Body of pancreas (tissue), 4 donors: ENCODE data around the gene CFAP410. TPM values are rescaled to one million over a fixed set of nuclear protein-coding genes. Genes with fewer than 3 reads are reported as not detected.

Source experiments
- ATAC-seq: fragments of 150-250 bp; one replicate; pipeline ENCODE4 v1.9.1; 2016
- DNase-seq, 4 donors: peaks; one replicate each; pipeline ENCODE4 v3.0.0-alpha.2; 2019
- H3K27ac ChIP-seq, 4 donors: fragments of 200-600 bp; sonication (generic); 1 replicate in 3 of 4; 2 replicates in 1 of 4; pipeline versions ENCODE4 v1.5.1 to v1.6.1; 2016 to 2019; ENCODE audit warnings: mild to moderate bottlenecking in 1 of 4, mixed read lengths in 1 of 4, moderate library complexity in 1 of 4
- H3K27me3 ChIP-seq, 2 donors: fragments of 200-600 bp; sonication (generic); one replicate each; pipeline ENCODE4 v1.6.0; 2016; ENCODE audit warnings: mild to moderate bottlenecking in 1 of 2
- H3K36me3 ChIP-seq, 2 donors: fragments of 200-600 bp; sonication (generic); replicated peaks in 1 of 2; 2 replicates each; pipeline ENCODE4 v1.5.1; 2016; ENCODE audit warnings: low read depth in 2 of 2; ENCODE audit not compliant: insufficient read depth in 1 of 2
- H3K4me1 ChIP-seq: fragments of 200-600 bp; sonication (generic); one replicate; pipeline ENCODE4 v1.6.0; 2016
- H3K4me3 ChIP-seq, 2 donors: fragments of 200-600 bp; sonication (generic); 1 replicate in 1 of 2; 2 replicates in 1 of 2; pipeline ENCODE4 v1.5.1; 2016 to 2019
- H3K9me3 ChIP-seq, 3 donors: fragments of 200-600 bp; sonication (generic); 1 replicate in 2 of 3; 2 replicates in 1 of 3; pipeline ENCODE4 v1.5.1; 2016
- CTCF ChIP-seq, 7 experiments: fragments of 450-650 bp in 4 of 7; fragments of 200-600 bp in 3 of 7; sonication (generic) in 3 of 7; IDR thresholded peaks; one replicate each; pipeline ENCODE4 v1.5.1; 2016 to 2019; ENCODE audit warnings: antibody characterized with exemption in 7 of 7
- POLR2A ChIP-seq, 3 donors: fragments of 450-650 bp; IDR thresholded peaks; one replicate each; pipeline ENCODE4 v1.6.1; 2016; ENCODE audit warnings: antibody characterized with exemption in 3 of 3, mild to moderate bottlenecking in 2 of 3
- WGBS, 2 donors: methylation state at CpG; one replicate each; pipeline ENCODE4 v1.1.5; 2017; 5-methylcytosine and 5-hydroxymethylcytosine counted together
- intact Hi-C: fragments of 100-400 bp; cut with DNase I; formaldehyde crosslinking; loops from one replicate; pipeline ENCODE4 v1.15.1; 2023
- total RNA-seq, 2 donors: library from RNA; depleted of rRNA; stranded (reverse); fragments of >200 nt; gene quantifications; one replicate each; pipeline ENCODE4 v1.1.0, GENCODE V29; 2016

CFAP410 gene
- total RNA-seq, 2 donors from 2014 or later = 24.6 to 43.8 TPM

GRCh38 chr21:44281801-44282200 is 57.4 kb downstream of the CFAP410 start:
- TF ChIP-seq POLR2A (IDR thresholded peaks at IDR 0.05) (no peak), CTCF (IDR thresholded peaks at IDR 0.05) (no peak)
- DNase-seq = peak in 1 of 4 donors; percentile 9

GRCh38 chr21:44279354-44280260 is 59.6 kb downstream of the CFAP410 start:
- no peaks in the 10 kb centered on the region for H3K9me3 ChIP-seq
- TF ChIP-seq POLR2A (IDR thresholded peaks at IDR 0.05) (no peak), CTCF (IDR thresholded peaks at IDR 0.05) (no peak)
- no peak overlapping the region for H3K4me3 ChIP-seq
- no peak for ATAC-seq
- no peak for DNase-seq
- no peaks in the 10 kb centered on the region for H3K4me1 ChIP-seq
- H3K36me3 ChIP-seq = no peaks in the 10 kb centered on the region
- H3K27ac ChIP-seq = no peak overlapping the region
- intact Hi-C loops = no loop called here
- H3K27me3 ChIP-seq = no peaks in the 10 kb centered on the region
- 83 to 84% methylated on average over 19 of the region's 19 CpGs for WGBS, 2 donors

More at GRCh38 chr21:44281801-44282200, 57.4 kb downstream of the CFAP410 start:
- no peak for ATAC-seq
- no peaks in the 10 kb centered on the region for H3K9me3 ChIP-seq
- H3K4me1 ChIP-seq = peaks cover 7% of the 10 kb centered on the region
- H3K36me3 ChIP-seq = no peaks in the 10 kb centered on the region
- intact Hi-C loops = no loop called here
- H3K27ac ChIP-seq = no peak overlapping the region
- no peak overlapping the region for H3K4me3 ChIP-seq
- no peaks in the 10 kb centered on the region for H3K27me3 ChIP-seq
- 88 to 90% methylated on average over 2 to 9 of the region's 9 CpGs for WGBS, 2 donors

Other genes with a start within 250 kb of the CFAP410 start
- gene PWP2, start 232.0 kb downstream of the CFAP410 start, total RNA-seq = 10 to 100 TPM in 1 of 2 donors, 1 to 10 TPM in 1; 6.5 to 14.5 TPM
- 1 to 10 TPM; 2.1 to 3.0 TPM for gene GATD3, start 205.7 kb downstream of the CFAP410 start, total RNA-seq
- gene ICOSLG, start 98.4 kb downstream of the CFAP410 start, total RNA-seq = 1 to 10 TPM; 1.6 to 2.0 TPM
- gene DNMT3L, start 77.5 kb downstream of the CFAP410 start, total RNA-seq = not detected
- gene AIRE, start 53.5 kb downstream of the CFAP410 start, total RNA-seq = 1 to 10 TPM in 1 of 2 donors, not detected in 1; 1.0 TPM
- gene PFKL, start 39.3 kb downstream of the CFAP410 start, total RNA-seq = 100 to 1,000 TPM in 1 of 2 donors, 10 to 100 TPM in 1; 56.8 to 104 TPM
- 1 to 10 TPM; 2.1 to 2.3 TPM for gene TRPM2, start 14.2 kb upstream of the CFAP410 start, total RNA-seq
- 1 to 10 TPM in 1 of 2 donors, under 1 TPM in 1; 0.33 to 1.0 TPM for gene LRRC3, start 116.1 kb upstream of the CFAP410 start, total RNA-seq
- gene KRTAP10-1, start 200.8 kb upstream of the CFAP410 start, total RNA-seq = not detected
- gene KRTAP10-2, start 212.1 kb upstream of the CFAP410 start, total RNA-seq = not detected
- not detected for gene KRTAP10-3, start 219.4 kb upstream of the CFAP410 start, total RNA-seq
- not detected for gene KRTAP10-4, start 234.3 kb upstream of the CFAP410 start, total RNA-seq
- not detected for gene KRTAP10-5, start 241.2 kb upstream of the CFAP410 start, total RNA-seq